ENCODE results near the gene GALM. TPM values are rescaled to one million over a fixed set of nuclear protein-coding genes. Genes with fewer than 3 reads are reported as not detected.
"Not testable (repeated sequence)": the region's sequence is repeated elsewhere in the genome, so short reads cannot be mapped to it uniquely, and the experiment has no call there.

Gene GALM
- total and polyA plus RNA-seq, 4 experiments from 2014 or later, result 35.5 to 60.4 (median 43.5) TPM

DNA sequence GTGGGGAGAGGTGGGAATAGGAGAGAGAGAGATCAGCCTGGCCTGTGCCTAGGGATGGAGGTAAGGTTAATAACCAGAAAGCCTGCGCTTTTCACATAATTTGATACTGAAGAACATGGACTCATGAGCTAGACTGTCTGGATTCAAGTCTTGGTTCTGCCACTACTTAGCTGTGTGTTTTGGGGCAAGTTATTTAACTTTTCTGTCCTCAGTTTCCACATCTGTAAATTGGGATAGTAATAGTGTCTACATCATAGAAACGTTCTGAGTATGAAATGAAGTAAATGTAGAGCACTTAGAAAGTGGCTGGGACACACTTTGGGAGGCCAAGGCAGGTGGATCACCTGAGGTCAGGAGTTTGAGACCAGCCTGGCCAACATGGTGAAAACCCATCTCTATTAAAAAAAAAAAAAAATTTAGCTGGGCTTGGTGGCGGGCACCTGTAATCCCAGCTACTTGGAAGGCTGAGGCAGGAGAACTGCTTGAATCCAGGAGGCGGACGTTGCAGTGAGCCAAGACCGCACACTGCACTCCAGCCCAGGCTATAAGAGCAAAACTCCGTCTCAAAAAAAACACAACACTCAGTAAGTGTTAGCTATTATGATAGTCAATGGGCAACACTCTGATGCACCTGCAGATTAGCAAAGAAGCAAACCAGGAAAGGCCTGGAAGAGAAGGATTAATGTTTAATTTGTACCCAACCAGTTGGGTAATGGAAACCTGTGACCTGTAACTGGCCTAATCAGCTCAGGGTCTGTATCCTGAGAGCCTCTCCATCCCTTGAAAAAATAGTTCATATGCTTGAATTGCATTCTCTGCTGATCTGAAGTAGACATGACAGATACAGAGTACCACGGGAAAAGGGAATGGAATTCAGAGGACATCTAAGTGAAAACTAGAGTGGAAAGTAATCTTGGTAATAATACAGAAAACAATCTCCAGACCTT, 6.8 kb downstream of the GALM start:
- Histone ChIP-seq H3K4me3 (ENCODE audit: low read length in 2 of 2) (no peak overlapping the region), H3K9me3 (ENCODE audit: control insufficient read depth in 1 of 2, low read length in 2 of 2) (no peaks in the 10 kb centered on the region), H3K27me3 (ENCODE audit: insufficient read depth, low read length) (no peaks in the 10 kb centered on the region), H3K4me1 (ENCODE audit: insufficient read depth, low read length) (peaks cover 87% of the 10 kb centered on the region), H3K27ac (ENCODE audit: low read depth, low read length) (no peak overlapping the region), H3K36me3 (ENCODE audit: insufficient read depth, low read length) (peaks cover 18% of the 10 kb centered on the region)
- CTCF ChIA-PET (ENCODE audit: partially characterized antibody), result interaction anchor here (0.5 to 5.2 kb wide), 8 partner anchors 9 to 221 kb away, joined by 3 to 38 read pairs (median 10); partner anchors contain the start of gene HNRNPLL
- H3K27ac Mint-ChIP-seq, result peak overlapping the region; percentile 57 to 93 (median 87)
- peaks cover 37 to 38% of the 10 kb centered on the region in 2 donors for H3K36me3 Mint-ChIP-seq
- no peaks in the 10 kb centered on the region for H3K27me3 Mint-ChIP-seq
- peaks cover 47 to 86% (median 67%) of the 10 kb centered on the region in 4 donors for H3K4me1 Mint-ChIP-seq
- intact Hi-C loops (cut with micrococcal nuclease), result no loop called here
- POLR2A ChIA-PET (ENCODE audit: partially characterized antibody), result interaction anchor here (0.8 to 4.6 kb wide), 10 partner anchors 9 to 78 kb away, joined by 3 to 42 read pairs (median 6); partner anchors contain the start of genes HNRNPLL and SRSF7
- peaks cover 0 to 2% (median 0%) of the 10 kb centered on the region in 8 donors for H3K9me3 Mint-ChIP-seq
- no peak for DNase-seq
- peak overlapping the region in 6 of 8 donors; percentile 4 to 73 (median 28) for H3K4me3 Mint-ChIP-seq

DNA sequence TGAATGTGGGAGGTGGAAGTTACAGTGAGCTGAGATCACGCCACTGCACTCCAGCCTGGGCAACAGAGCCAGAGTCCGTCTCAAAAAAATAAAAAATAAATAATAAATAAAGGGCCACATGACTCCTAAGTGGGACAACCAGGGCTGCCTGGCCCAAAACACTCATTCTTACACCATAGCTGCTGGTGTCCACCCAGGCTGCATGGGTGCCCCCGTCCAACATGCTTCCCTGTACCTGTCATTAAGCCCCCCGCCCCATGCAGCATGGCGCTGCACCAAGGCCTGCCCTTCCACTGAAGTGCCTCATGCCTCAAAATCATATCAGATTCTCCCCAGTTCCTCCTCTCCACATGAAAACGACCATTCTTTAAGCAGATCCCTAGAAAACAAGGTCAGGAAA, 10.8 kb downstream of the GALM start:
- Histone ChIP-seq H3K4me3 (ENCODE audit: low read length in 2 of 2) (no peak overlapping the region), H3K9me3 (ENCODE audit: control insufficient read depth in 1 of 2, low read length in 2 of 2) (no peaks in the 10 kb centered on the region), H3K27me3 (ENCODE audit: insufficient read depth, low read length) (no peaks in the 10 kb centered on the region), H3K27ac (ENCODE audit: low read depth, low read length) (peak overlapping the region; percentile 18), H3K36me3 (ENCODE audit: insufficient read depth, low read length) (peaks cover 35% of the 10 kb centered on the region), H3K4me1 (ENCODE audit: insufficient read depth, low read length) (peaks cover 74% of the 10 kb centered on the region)
- peaks cover 49 to 64% of the 10 kb centered on the region in 2 donors for H3K36me3 Mint-ChIP-seq
- intact Hi-C loops (cut with micrococcal nuclease), result no loop called here
- ChIA-PET CTCF (ENCODE audit: partially characterized antibody) (interaction anchor here (0.7 to 9.4 kb wide), 6 partner anchors 9 to 87 kb away, joined by 3 to 148 read pairs (median 4); partner anchors contain the start of genes GALM and HNRNPLL), POLR2A (ENCODE audit: partially characterized antibody) (interaction anchor here (0.6 to 9.7 kb wide), 5 partner anchors 10 to 77 kb away, joined by 3 to 143 read pairs (median 5); partner anchors contain the start of genes GALM, HNRNPLL and SRSF7)
- peaks cover 38 to 82% (median 56%) of the 10 kb centered on the region in 4 donors for H3K4me1 Mint-ChIP-seq
- H3K27ac Mint-ChIP-seq, result peak overlapping the region; percentile 86 to 98 (median 93)
- no peaks in the 10 kb centered on the region for H3K27me3 Mint-ChIP-seq
- no peak for DNase-seq
- peak overlapping the region in 3 of 8 donors; percentile 44 to 67 (median 64) for H3K4me3 Mint-ChIP-seq
- no peaks in the 10 kb centered on the region for H3K9me3 Mint-ChIP-seq

DNA sequence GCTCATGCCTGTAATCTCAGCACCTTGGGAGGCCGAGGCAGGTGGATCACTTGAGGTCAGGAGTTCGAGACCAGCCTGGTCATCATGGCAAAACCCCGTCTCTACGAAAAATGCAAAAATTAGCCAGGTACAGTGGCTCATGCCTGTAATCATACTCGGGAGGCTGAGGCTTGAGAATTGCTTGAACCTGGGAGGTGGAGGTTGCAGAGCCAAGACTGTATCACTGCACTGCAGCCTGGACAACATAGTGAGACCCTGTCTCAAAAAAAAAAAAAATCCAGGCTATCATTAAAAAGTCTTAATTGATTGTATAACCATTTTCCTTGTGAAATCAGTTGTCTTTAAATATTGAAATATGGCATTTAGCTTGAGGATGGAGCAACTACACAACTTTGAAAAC, 15.0 kb downstream of the GALM start:
- H3K9me3 Mint-ChIP-seq; intact Hi-C loops (cut with micrococcal nuclease); H3K27me3 ChIP-seq (ENCODE audit: insufficient read depth, low read length); H3K27me3 Mint-ChIP-seq; H3K4me3 ChIP-seq (ENCODE audit: low read length in 2 of 2); DNase-seq; H3K9me3 ChIP-seq (ENCODE audit: control insufficient read depth in 1 of 2, low read length in 2 of 2): not testable (repeated sequence)
- peaks cover 57 to 74% of the 10 kb centered on the region in 2 donors for H3K36me3 Mint-ChIP-seq
- H3K36me3 ChIP-seq (ENCODE audit: insufficient read depth, low read length), result peaks cover 45% of the 10 kb centered on the region
- peak overlapping the region; percentile 74 for H3K27ac ChIP-seq (ENCODE audit: low read depth, low read length)
- POLR2A ChIA-PET (ENCODE audit: partially characterized antibody), result interaction anchor here (0.8 to 9.7 kb wide), 13 partner anchors 10 to 98 kb away, joined by 3 to 143 read pairs (median 24); partner anchors contain the start of genes GALM, HNRNPLL and SRSF7
- peaks cover 46 to 90% (median 63%) of the 10 kb centered on the region in 4 donors for H3K4me1 Mint-ChIP-seq
- CTCF ChIA-PET (ENCODE audit: partially characterized antibody), result interaction anchor here (1.5 to 9.4 kb wide), 13 partner anchors 9 to 98 kb away, joined by 4 to 148 read pairs (median 18); partner anchors contain the start of genes GALM, HNRNPLL and SRSF7
- peak overlapping the region in 2 of 8 donors; percentile 3 to 91 for H3K4me3 Mint-ChIP-seq
- H3K27ac Mint-ChIP-seq, result peak overlapping the region; percentile 94 to 98 (median 97)
- peaks cover 72% of the 10 kb centered on the region for H3K4me1 ChIP-seq (ENCODE audit: insufficient read depth, low read length)

DNA sequence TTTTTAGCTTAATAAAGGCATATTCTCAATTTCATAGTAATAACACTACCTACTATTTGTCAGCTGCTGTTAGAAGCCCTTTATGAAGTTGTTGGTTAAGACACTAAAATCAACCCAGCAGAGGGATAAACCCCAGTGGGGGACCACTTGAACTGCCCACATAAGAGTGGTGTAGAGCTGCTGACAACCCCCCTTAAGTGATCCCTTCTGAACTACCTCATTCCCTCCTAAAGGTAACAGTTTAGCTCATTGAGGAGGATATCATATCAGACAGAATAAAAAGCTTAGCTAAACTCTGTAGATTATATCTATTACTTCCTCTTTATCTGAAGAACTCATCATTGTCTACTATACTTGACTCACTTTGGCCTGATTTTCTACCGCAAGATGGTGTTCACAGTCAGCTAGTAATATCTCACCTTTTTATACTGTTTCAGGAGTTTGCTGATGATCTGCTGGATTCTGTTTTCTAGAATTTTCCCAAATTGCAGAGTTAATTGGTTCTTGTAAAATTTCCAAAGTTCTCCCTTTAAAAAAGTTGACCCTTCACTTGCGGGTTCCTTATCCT, 16.2 kb downstream of the GALM start:
- CTCF ChIA-PET (ENCODE audit: partially characterized antibody), result interaction anchor here (0.7 to 9.4 kb wide), 38 partner anchors 9 to 139 kb away, joined by 3 to 148 read pairs (median 6); partner anchors contain the start of genes GALM, HNRNPLL and SRSF7
- peak overlapping the region; percentile 26 to 38 for H3K4me3 ChIP-seq (ENCODE audit: low read length in 2 of 2)
- intact Hi-C loops (cut with micrococcal nuclease), result loop anchor here (1.0 to 2.0 kb wide), 6 partner anchors 15 to 101 kb away; partner anchors contain the start of gene GALM
- peak; percentile 67 to 77 (median 69) for DNase-seq
- POLR2A ChIA-PET (ENCODE audit: partially characterized antibody), result interaction anchor here (0.7 to 9.7 kb wide), 27 partner anchors 10 to 127 kb away, joined by 3 to 143 read pairs (median 8); partner anchors contain the start of genes GALM, HNRNPLL and SRSF7
- H3K4me1 ChIP-seq (ENCODE audit: insufficient read depth, low read length), result peaks cover 64% of the 10 kb centered on the region
- H3K9me3 ChIP-seq (ENCODE audit: control insufficient read depth in 1 of 2, low read length in 2 of 2), result no peaks in the 10 kb centered on the region
- peaks cover 43% of the 10 kb centered on the region for H3K36me3 ChIP-seq (ENCODE audit: insufficient read depth, low read length)
- Mint-ChIP-seq H3K27me3 (no peaks in the 10 kb centered on the region), H3K4me1 (peaks cover 42 to 88% (median 57%) of the 10 kb centered on the region in 4 donors), H3K27ac (peak overlapping the region; percentile 94 to 98 (median 97)), H3K36me3 (peaks cover 58 to 71% of the 10 kb centered on the region in 2 donors), H3K9me3 (peaks cover 0 to 2% (median 0%) of the 10 kb centered on the region in 8 donors), H3K4me3 (peak overlapping the region; percentile 78 to 91 (median 85))
- no peaks in the 10 kb centered on the region for H3K27me3 ChIP-seq (ENCODE audit: insufficient read depth, low read length)
- peak overlapping the region; percentile 74 for H3K27ac ChIP-seq (ENCODE audit: low read depth, low read length)

DNA sequence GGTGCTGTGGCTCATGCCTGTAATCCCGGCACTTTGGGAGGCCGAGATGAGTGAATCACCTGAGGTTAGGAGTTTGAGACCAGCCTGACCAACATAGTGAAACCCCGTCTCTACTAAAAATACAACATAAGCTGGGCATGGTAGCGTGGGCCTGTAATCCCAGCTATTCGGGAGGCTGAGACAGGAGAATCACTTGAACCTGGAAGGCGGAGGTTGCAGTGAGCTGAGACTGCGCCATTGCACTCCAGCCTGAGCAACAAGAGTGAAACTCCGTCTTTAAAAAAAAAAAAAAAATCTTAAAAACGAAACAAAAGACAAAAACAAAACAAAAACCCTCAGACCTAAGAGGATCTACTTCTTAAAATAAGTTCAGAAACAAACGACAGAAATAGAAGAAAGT, 16.7 kb downstream of the GALM start:
- H3K9me3 Mint-ChIP-seq, result not testable (repeated sequence)
- ChIA-PET CTCF (ENCODE audit: partially characterized antibody) (interaction anchor here (0.7 to 9.4 kb wide), 28 partner anchors 11 to 117 kb away, joined by 3 to 148 read pairs (median 8); partner anchors contain the start of genes GALM, HNRNPLL and SRSF7), POLR2A (ENCODE audit: partially characterized antibody) (interaction anchor here (0.7 to 9.7 kb wide), 26 partner anchors 10 to 128 kb away, joined by 3 to 143 read pairs (median 8); partner anchors contain the start of genes GALM, HNRNPLL and SRSF7)

DNA sequence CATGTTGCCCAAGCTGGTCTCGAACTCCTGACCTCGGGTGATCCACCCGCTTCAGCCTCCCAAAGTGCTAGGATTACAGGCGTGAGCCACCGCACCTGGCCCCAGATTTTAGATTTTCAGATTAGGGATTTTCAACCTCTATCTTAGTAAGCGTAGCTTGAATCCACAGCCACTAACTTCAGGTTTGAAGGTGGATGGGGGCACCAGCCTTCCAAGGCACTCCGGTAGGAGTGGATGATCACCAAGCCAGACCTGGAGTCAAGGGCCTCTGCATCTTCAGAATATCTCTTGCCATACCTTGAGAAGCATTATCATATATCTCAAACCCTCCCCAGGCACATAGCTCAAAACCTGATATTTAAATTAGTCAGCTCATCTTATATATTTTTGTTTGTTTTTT, 17.9 kb downstream of the GALM start:
- intact Hi-C loops (cut with micrococcal nuclease), result loop anchor here (2.0 kb wide), 2 partner anchors 13 to 17 kb away; partner anchors contain the start of gene GALM
- POLR2A ChIA-PET (ENCODE audit: partially characterized antibody), result interaction anchor here (0.5 to 9.7 kb wide), 10 partner anchors 9 to 84 kb away, joined by 3 to 143 read pairs (median 39); partner anchors contain the start of genes GALM, HNRNPLL and SRSF7
- H3K27ac ChIP-seq (ENCODE audit: low read depth, low read length), result peak overlapping the region; percentile 74
- no peaks in the 10 kb centered on the region for H3K9me3 ChIP-seq (ENCODE audit: control insufficient read depth in 1 of 2, low read length in 2 of 2)
- no peak for DNase-seq
- H3K27ac Mint-ChIP-seq, result peak overlapping the region in 6 of 7 donors; percentile 46 to 98 (median 96)
- H3K36me3 ChIP-seq (ENCODE audit: insufficient read depth, low read length), result peaks cover 35% of the 10 kb centered on the region
- peaks cover 33 to 72% (median 51%) of the 10 kb centered on the region in 4 donors for H3K4me1 Mint-ChIP-seq
- H3K27me3 ChIP-seq (ENCODE audit: insufficient read depth, low read length), result no peaks in the 10 kb centered on the region
- no peaks in the 10 kb centered on the region for H3K27me3 Mint-ChIP-seq
- H3K36me3 Mint-ChIP-seq, result peaks cover 51 to 62% of the 10 kb centered on the region in 2 donors
- CTCF ChIA-PET (ENCODE audit: partially characterized antibody), result interaction anchor here (0.8 to 9.4 kb wide), 9 partner anchors 12 to 106 kb away, joined by 3 to 148 read pairs (median 28); partner anchors contain the start of gene HNRNPLL
- H3K4me1 ChIP-seq (ENCODE audit: insufficient read depth, low read length), result peaks cover 48% of the 10 kb centered on the region
- peaks cover 0 to 2% (median 0%) of the 10 kb centered on the region in 8 donors for H3K9me3 Mint-ChIP-seq
- H3K4me3 ChIP-seq (ENCODE audit: low read length in 2 of 2), result no peak overlapping the region
- H3K4me3 Mint-ChIP-seq, result peak overlapping the region in 4 of 8 donors; percentile 1 to 84 (median 16)

More for the DNA sequence above, 16.7 kb downstream of the GALM start:
- not testable (repeated sequence) for H3K27me3 ChIP-seq (ENCODE audit: insufficient read depth, low read length); H3K9me3 ChIP-seq (ENCODE audit: control insufficient read depth in 1 of 2, low read length in 2 of 2); H3K27me3 Mint-ChIP-seq
- Mint-ChIP-seq H3K27ac (peak overlapping the region; percentile 94 to 98 (median 97)), H3K4me1 (peaks cover 36 to 84% (median 54%) of the 10 kb centered on the region in 4 donors), H3K36me3 (peaks cover 54 to 68% of the 10 kb centered on the region in 2 donors), H3K4me3 (peak overlapping the region; percentile 78 to 91 (median 85))
- peaks cover 59% of the 10 kb centered on the region for H3K4me1 ChIP-seq (ENCODE audit: insufficient read depth, low read length)
- intact Hi-C loops (cut with micrococcal nuclease), result loop anchor here (1.0 to 2.0 kb wide), 6 partner anchors 14 to 101 kb away; partner anchors contain the start of gene GALM
- H3K27ac ChIP-seq (ENCODE audit: low read depth, low read length), result peak overlapping the region; percentile 74
- peak overlapping the region; percentile 26 to 38 for H3K4me3 ChIP-seq (ENCODE audit: low read length in 2 of 2)
- peak; percentile 60 to 71 (median 63) for DNase-seq
- H3K36me3 ChIP-seq (ENCODE audit: insufficient read depth, low read length), result peaks cover 39% of the 10 kb centered on the region
